Activated CD4-positive, alpha-beta T cell treated with anti-CD3 and anti-CD28 coated beads for 36 hours (primary cell): ENCODE data around the gene NUP98. TPM values are rescaled to one million over a fixed set of nuclear protein-coding genes. Genes with fewer than 3 reads are reported as not detected.

Experiments used
- ATAC-seq: fragments of 200-7000 bp; cut with Tn5 transposase; one replicate; pipeline ENCODE4 v1.10.0; 2021; ENCODE audit warnings: mild to moderate bottlenecking, moderate library complexity
- CTCF ChIA-PET: fragments of 350-600 bp; sonication (Branson Sonifier 250); formaldehyde crosslinking; loops from one replicate; lab custom pipeline; 2021; ENCODE audit warnings: antibody characterized with exemption; lab: Charles Lee
- POLR2A ChIA-PET: fragments of 350-600 bp; sonication (Branson Sonifier 250); formaldehyde crosslinking; loops from one replicate; lab custom pipeline; 2021; ENCODE audit warnings: antibody characterized with exemption, inconsistent platforms; lab: Charles Lee
- DNase-seq: peaks from one replicate; pipeline ENCODE4 v3.0.0-alpha.2; 2020
- H3K27ac Mint-ChIP-seq: one replicate; pipeline ENCODE4 v1.8.0; 2021; ENCODE audit warnings: mixed read lengths
- H3K27me3 Mint-ChIP-seq: one replicate; pipeline ENCODE4 v1.8.0; 2021; ENCODE audit warnings: mixed read lengths
- H3K36me3 Mint-ChIP-seq: one replicate; pipeline ENCODE4 v1.8.0; 2021; ENCODE audit warnings: low read depth, mixed read lengths
- H3K4me1 Mint-ChIP-seq: one replicate; pipeline ENCODE4 v1.8.0; 2021; ENCODE audit warnings: mixed read lengths
- H3K4me3 Mint-ChIP-seq: one replicate; pipeline ENCODE4 v1.8.0; 2021; ENCODE audit warnings: mild to moderate bottlenecking, moderate library complexity, mixed read lengths
- H3K9me3 Mint-ChIP-seq: one replicate; pipeline ENCODE4 v1.8.0; 2021; ENCODE audit warnings: low read depth, mixed read lengths
- intact Hi-C, 2 experiments: fragments of 100-400 bp; cut with DNase I in 1 of 2; cut with micrococcal nuclease in 1 of 2; formaldehyde crosslinking; loops; one replicate each; pipeline versions ENCODE4 v1.14.2 to v1.15.1; 2022 to 2024; cut with DNase I, micrococcal nuclease
- total RNA-seq, 2 experiments: library from RNA; stranded (reverse); gene quantifications; one replicate each; pipeline ENCODE4 v1.2.3, GENCODE V29; 2021

The NUP98 gene
- total RNA-seq, 2 experiments from 2014 or later, result 96.0 to 134 TPM

- no peak overlapping the region for H3K27ac Mint-ChIP-seq
- POLR2A ChIA-PET, result no interaction called here
- H3K27me3 Mint-ChIP-seq, result no peaks in the 10 kb centered on the region
- intact Hi-C loops, result no loop called here
- no peaks in the 10 kb centered on the region for H3K9me3 Mint-ChIP-seq
- peaks cover 37% of the 10 kb centered on the region for H3K36me3 Mint-ChIP-seq
- no peak for DNase-seq
- peaks cover 2% of the 10 kb centered on the region for H3K4me1 Mint-ChIP-seq
- CTCF ChIA-PET, result no interaction called here
- no peak overlapping the region for H3K4me3 Mint-ChIP-seq
- no peak for ATAC-seq
These were observed 127.6 kb downstream of the NUP98 start for GRCh38 chr11:3669742-3670183.

GRCh38 chr11:3669128-3669527, 128.2 kb downstream of the NUP98 start:
- intact Hi-C loops, result no loop called here
- H3K27me3 Mint-ChIP-seq, result no peaks in the 10 kb centered on the region
- no peak overlapping the region for H3K27ac Mint-ChIP-seq
- ATAC-seq (no peak), DNase-seq (no peak)
- H3K9me3 Mint-ChIP-seq, result no peaks in the 10 kb centered on the region
- no peak overlapping the region for H3K4me3 Mint-ChIP-seq
- H3K36me3 Mint-ChIP-seq, result peaks cover 34% of the 10 kb centered on the region
- no peaks in the 10 kb centered on the region for H3K4me1 Mint-ChIP-seq
- ChIA-PET CTCF (no interaction called here), POLR2A (no interaction called here)

GRCh38 chr11:3667149-3668035, 130.0 kb downstream of the NUP98 start:
- DNase-seq (no peak), ATAC-seq (no peak)
- CTCF ChIA-PET, result no interaction called here
- intact Hi-C loops, result no loop called here
- H3K36me3 Mint-ChIP-seq, result peaks cover 29% of the 10 kb centered on the region
- no peaks in the 10 kb centered on the region for H3K27me3 Mint-ChIP-seq
- no peaks in the 10 kb centered on the region for H3K4me1 Mint-ChIP-seq
- H3K27ac Mint-ChIP-seq, result no peak overlapping the region
- H3K4me3 Mint-ChIP-seq, result no peak overlapping the region
- POLR2A ChIA-PET, result no interaction called here
- no peaks in the 10 kb centered on the region for H3K9me3 Mint-ChIP-seq

GRCh38 chr11:3666023-3666530, 131.3 kb downstream of the NUP98 start:
- Mint-ChIP-seq H3K4me3 (no peak overlapping the region), H3K4me1 (no peaks in the 10 kb centered on the region), H3K27me3 (no peaks in the 10 kb centered on the region), H3K36me3 (peaks cover 29% of the 10 kb centered on the region), H3K27ac (no peak overlapping the region), H3K9me3 (no peaks in the 10 kb centered on the region)
- ChIA-PET CTCF (interaction anchor here (0.6 to 0.7 kb wide), 2 partner anchors 169 to 206 kb away, joined by 3 read pairs; no protein-coding TSS in a partner anchor), POLR2A (no interaction called here)
- intact Hi-C loops, result no loop called here
- DNase-seq, result no peak
- no peak for ATAC-seq

GRCh38 chr11:3665336-3666022, 131.9 kb downstream of the NUP98 start:
- POLR2A ChIA-PET, result no interaction called here
- no peak for ATAC-seq
- no peak overlapping the region for H3K4me3 Mint-ChIP-seq
- CTCF ChIA-PET, result interaction anchor here (0.6 kb wide), 1 partner anchor 207 kb away, joined by 3 read pairs; no protein-coding TSS in a partner anchor
- no peak overlapping the region for H3K27ac Mint-ChIP-seq
- intact Hi-C loops, result loop anchor here in 1 of 2 experiments (1.0 kb wide), 1 partner anchor 32 kb away; no protein-coding TSS in a partner anchor
- H3K36me3 Mint-ChIP-seq, result peaks cover 26% of the 10 kb centered on the region
- no peaks in the 10 kb centered on the region for H3K4me1 Mint-ChIP-seq
- H3K27me3 Mint-ChIP-seq, result no peaks in the 10 kb centered on the region
- no peak for DNase-seq
- no peaks in the 10 kb centered on the region for H3K9me3 Mint-ChIP-seq

GRCh38 chr11:3664032-3664630, 133.2 kb downstream of the NUP98 start:
- Mint-ChIP-seq H3K27ac (no peak overlapping the region), H3K4me3 (no peak overlapping the region), H3K27me3 (no peaks in the 10 kb centered on the region), H3K9me3 (no peaks in the 10 kb centered on the region), H3K4me1 (no peaks in the 10 kb centered on the region), H3K36me3 (peaks cover 17% of the 10 kb centered on the region)
- POLR2A ChIA-PET, result no interaction called here
- CTCF ChIA-PET, result no interaction called here
- DNase-seq (no peak), ATAC-seq (no peak)
- intact Hi-C loops, result no loop called here

GRCh38 chr11:3662856-3663255, 134.5 kb downstream of the NUP98 start:
- Mint-ChIP-seq H3K4me3 (no peak overlapping the region), H3K27me3 (peaks cover 4% of the 10 kb centered on the region), H3K4me1 (no peaks in the 10 kb centered on the region), H3K36me3 (peaks cover 7% of the 10 kb centered on the region), H3K27ac (no peak overlapping the region), H3K9me3 (no peaks in the 10 kb centered on the region)
- intact Hi-C loops, result no loop called here
- ATAC-seq, result no peak
- POLR2A ChIA-PET, result no interaction called here
- CTCF ChIA-PET, result interaction anchor here (0.6 kb wide), 2 partner anchors 130 to 571 kb away, joined by 3 read pairs; no protein-coding TSS in a partner anchor
- no peak for DNase-seq

- peaks cover 7% of the 10 kb centered on the region for H3K36me3 Mint-ChIP-seq
These were observed 136.4 kb downstream of the NUP98 start for GRCh38 chr11:3660960-3661359.

GRCh38 chr11:3659595-3660515, 137.5 kb downstream of the NUP98 start:
- Mint-ChIP-seq H3K4me3 (no peak overlapping the region), H3K27me3 (peaks cover 4% of the 10 kb centered on the region), H3K36me3 (peaks cover 3% of the 10 kb centered on the region), H3K9me3 (no peaks in the 10 kb centered on the region), H3K4me1 (no peaks in the 10 kb centered on the region), H3K27ac (no peak overlapping the region)
- CTCF ChIA-PET, result interaction anchor here (0.6 kb wide), 1 partner anchor 116 kb away, joined by 4 read pairs; no protein-coding TSS in a partner anchor
- POLR2A ChIA-PET, result no interaction called here
- intact Hi-C loops, result no loop called here
- ATAC-seq, result no peak
- DNase-seq, result no peak

More at GRCh38 chr11:3660960-3661359, 136.4 kb downstream of the NUP98 start:
- peaks cover 4% of the 10 kb centered on the region for H3K27me3 Mint-ChIP-seq
- ATAC-seq, result no peak
- no peak overlapping the region for H3K27ac Mint-ChIP-seq
- intact Hi-C loops, result no loop called here
- no peak for DNase-seq
- ChIA-PET CTCF (interaction anchor here (0.6 kb wide), 1 partner anchor 115 kb away, joined by 4 read pairs; no protein-coding TSS in a partner anchor), POLR2A (no interaction called here)
- no peaks in the 10 kb centered on the region for H3K4me1 Mint-ChIP-seq
- H3K4me3 Mint-ChIP-seq, result no peak overlapping the region
- H3K9me3 Mint-ChIP-seq, result no peaks in the 10 kb centered on the region

GRCh38 chr11:3658252-3658651, 139.1 kb downstream of the NUP98 start:
- H3K27me3 Mint-ChIP-seq, result peaks cover 4% of the 10 kb centered on the region
- ChIA-PET POLR2A (no interaction called here), CTCF (no interaction called here)
- intact Hi-C loops, result no loop called here
- no peak for DNase-seq
- no peaks in the 10 kb centered on the region for H3K36me3 Mint-ChIP-seq
- no peak overlapping the region for H3K4me3 Mint-ChIP-seq
- no peaks in the 10 kb centered on the region for H3K4me1 Mint-ChIP-seq
- H3K9me3 Mint-ChIP-seq, result no peaks in the 10 kb centered on the region
- H3K27ac Mint-ChIP-seq, result no peak overlapping the region
- ATAC-seq, result no peak
